Stimulated activated CD8-positive, alpha-beta memory T cell treated with anti-CD3 and anti-CD28 coated beads, Interleukin-15, amount 100 ng/mL, for 1 hour (primary cell): ENCODE measurements around the gene ANKS6.
"Not testable (repeated sequence)": the region's sequence is repeated elsewhere in the genome, so short reads cannot be mapped to it uniquely, and the experiment has no call there.

Source experiments
- DNase-seq: peaks from one replicate; pipeline ENCODE4 v3.0.0-alpha.2; 2020; ENCODE audit warnings: low read depth

The ANKS6 gene

GRCh38 chr9:98701576-98701975, 94.8 kb downstream of the ANKS6 start:
- no peak for DNase-seq

GRCh38 chr9:98700801-98701200, 95.6 kb downstream of the ANKS6 start:
- DNase-seq = no peak

- no peak for DNase-seq
Measured at GRCh38 chr9:98698856-98699255, 97.5 kb downstream of the ANKS6 start.

- no peak for DNase-seq
Measured at GRCh38 chr9:98694943-98695342, 101.4 kb downstream of the ANKS6 start.

- no peak for DNase-seq
Measured at GRCh38 chr9:98692392-98692791, 104.0 kb downstream of the ANKS6 start.

- DNase-seq = no peak
Measured at GRCh38 chr9:98691890-98692289, 104.5 kb downstream of the ANKS6 start.

GRCh38 chr9:98690686-98691085, 105.7 kb downstream of the ANKS6 start:
- no peak for DNase-seq

GRCh38 chr9:98688710-98689495, 107.5 kb downstream of the ANKS6 start:
- no peak for DNase-seq

- DNase-seq = no peak
Measured at GRCh38 chr9:98687911-98688310, 108.4 kb downstream of the ANKS6 start.

GRCh38 chr9:98686961-98687855, 109.1 kb downstream of the ANKS6 start:
- DNase-seq = no peak

GRCh38 chr9:98684816-98685215, 111.5 kb downstream of the ANKS6 start:
- not testable (repeated sequence) for DNase-seq
